Measurements from ENCODE around the gene NIP7. TPM values are rescaled to one million over a fixed set of nuclear protein-coding genes. Genes with fewer than 3 reads are reported as not detected.

NIP7 gene
- total and polyA plus RNA-seq, 2 experiments from 2014 or later, result 30.4 to 47.4 TPM

- TF ChIP-seq NANOG (IDR thresholded peaks at IDR 0.05; ENCODE audit: borderline replicate concordance), result no peak
- TF ChIP-seq CREB1 (CRISPR knock-in tag; IDR thresholded peaks at IDR 0.05; ENCODE audit: low read depth), result no peak
- TF ChIP-seq ZNF331 (CRISPR knock-in tag; IDR thresholded peaks at IDR 0.05; ENCODE audit: low read depth), result no peak
- TF ChIP-seq EZH2phosphoT487 (IDR thresholded peaks at IDR 0.05; ENCODE audit: unreplicated experiment), result no peak
- Histone ChIP-seq H4K20me1 (replicated peaks; ENCODE audit: insufficient read depth) (peaks cover 46% of the 10 kb centered on the region), H2AFZ (no peak overlapping the region), H3K4me3 (peak overlapping the region; percentile 90), H3K27ac (ENCODE audit: low read depth) (no peak overlapping the region), H3K36me3 (ENCODE audit: insufficient read depth) (peaks cover 11% of the 10 kb centered on the region), H3K79me2 (replicated peaks; ENCODE audit: insufficient read depth) (peaks cover 63% of the 10 kb centered on the region), H3K4me2 (peak overlapping the region; percentile 95; the same call in 1 of the 2 replicates), H3F3A (replicated peaks; ENCODE audit: low read depth) (peaks cover 38% of the 10 kb centered on the region), H3K27me3 (ENCODE audit: insufficient read depth) (no peaks in the 10 kb centered on the region), H3K9me2 (ENCODE audit: insufficient read depth) (no peaks in the 10 kb centered on the region), H3K4me1 (ENCODE audit: insufficient read depth) (peaks cover 21% of the 10 kb centered on the region)
- Mint-ChIP-seq H3K9me3 (0 out of 3 replicates have a peak, but pooled peaks cover 4% of the 10 kb centered on the region), H3K27ac (no peak overlapping the region), H3K27me3 (ENCODE audit: insufficient read depth, low read depth, poor library complexity) (peaks cover 21% of the 10 kb centered on the region), H3K4me3 (peak overlapping the region; percentile 90), H3K4me1 (peaks cover 18% of the 10 kb centered on the region), H3K36me3 (ENCODE audit: low read depth) (peaks cover 83% of the 10 kb centered on the region)
- ATAC-seq (no peak), DNase-seq (ENCODE audit: low spot score) (no peak)
These were observed 11.8 kb upstream of the NIP7 start for GRCh38 chr16:69327585-69328310.

DNA sequence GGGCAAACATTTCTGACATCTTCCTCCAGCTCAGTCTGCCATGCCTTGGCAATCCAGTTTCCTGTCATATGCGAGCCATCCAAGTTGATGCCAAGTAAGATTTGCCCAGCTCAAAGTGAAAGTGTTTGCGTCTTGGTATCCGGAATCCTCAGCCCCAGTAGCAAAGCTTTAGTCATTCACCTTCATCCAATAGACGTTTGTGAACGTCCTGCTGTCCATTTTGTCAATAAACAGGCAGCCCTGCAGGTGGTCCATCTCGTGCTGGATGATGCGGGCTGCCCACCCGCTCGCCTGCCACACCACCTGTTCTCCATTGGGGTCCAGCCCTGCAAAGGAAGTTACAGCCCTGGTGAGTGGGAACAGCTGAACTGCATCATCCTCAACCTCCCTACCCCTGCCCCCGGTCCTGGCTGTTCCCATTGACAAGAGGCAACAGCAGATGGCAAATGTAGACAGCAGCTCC lies 10.7 kb upstream of the NIP7 start:
- peak overlapping the region; percentile 90 for H3K4me3 Mint-ChIP-seq
- Histone ChIP-seq H3K4me1 (ENCODE audit: insufficient read depth) (peaks cover 21% of the 10 kb centered on the region), H2AFZ (no peak overlapping the region), H3F3A (replicated peaks; ENCODE audit: low read depth) (peaks cover 44% of the 10 kb centered on the region), H4K20me1 (replicated peaks; ENCODE audit: insufficient read depth) (peaks cover 51% of the 10 kb centered on the region), H3K4me3 (peak overlapping the region; percentile 90), H3K79me2 (replicated peaks; ENCODE audit: insufficient read depth) (peaks cover 72% of the 10 kb centered on the region), H3K4me2 (peak overlapping the region; percentile 95), H3K9me2 (ENCODE audit: insufficient read depth) (no peaks in the 10 kb centered on the region), H3K27me3 (ENCODE audit: insufficient read depth) (no peaks in the 10 kb centered on the region), H3K36me3 (ENCODE audit: insufficient read depth) (peaks cover 15% of the 10 kb centered on the region), H3K27ac (ENCODE audit: low read depth) (no peak overlapping the region)
- ATAC-seq, result no peak
- no peak for TF ChIP-seq JUNB (IDR thresholded peaks at IDR 0.05; ENCODE audit: unreplicated experiment)
- TF ChIP-seq CREB1 (CRISPR knock-in tag; IDR thresholded peaks at IDR 0.05; ENCODE audit: low read depth), result no peak
- no peak for TF ChIP-seq ZNF114 (CRISPR knock-in tag; IDR thresholded peaks at IDR 0.05)
- TF ChIP-seq, protein P1, sequence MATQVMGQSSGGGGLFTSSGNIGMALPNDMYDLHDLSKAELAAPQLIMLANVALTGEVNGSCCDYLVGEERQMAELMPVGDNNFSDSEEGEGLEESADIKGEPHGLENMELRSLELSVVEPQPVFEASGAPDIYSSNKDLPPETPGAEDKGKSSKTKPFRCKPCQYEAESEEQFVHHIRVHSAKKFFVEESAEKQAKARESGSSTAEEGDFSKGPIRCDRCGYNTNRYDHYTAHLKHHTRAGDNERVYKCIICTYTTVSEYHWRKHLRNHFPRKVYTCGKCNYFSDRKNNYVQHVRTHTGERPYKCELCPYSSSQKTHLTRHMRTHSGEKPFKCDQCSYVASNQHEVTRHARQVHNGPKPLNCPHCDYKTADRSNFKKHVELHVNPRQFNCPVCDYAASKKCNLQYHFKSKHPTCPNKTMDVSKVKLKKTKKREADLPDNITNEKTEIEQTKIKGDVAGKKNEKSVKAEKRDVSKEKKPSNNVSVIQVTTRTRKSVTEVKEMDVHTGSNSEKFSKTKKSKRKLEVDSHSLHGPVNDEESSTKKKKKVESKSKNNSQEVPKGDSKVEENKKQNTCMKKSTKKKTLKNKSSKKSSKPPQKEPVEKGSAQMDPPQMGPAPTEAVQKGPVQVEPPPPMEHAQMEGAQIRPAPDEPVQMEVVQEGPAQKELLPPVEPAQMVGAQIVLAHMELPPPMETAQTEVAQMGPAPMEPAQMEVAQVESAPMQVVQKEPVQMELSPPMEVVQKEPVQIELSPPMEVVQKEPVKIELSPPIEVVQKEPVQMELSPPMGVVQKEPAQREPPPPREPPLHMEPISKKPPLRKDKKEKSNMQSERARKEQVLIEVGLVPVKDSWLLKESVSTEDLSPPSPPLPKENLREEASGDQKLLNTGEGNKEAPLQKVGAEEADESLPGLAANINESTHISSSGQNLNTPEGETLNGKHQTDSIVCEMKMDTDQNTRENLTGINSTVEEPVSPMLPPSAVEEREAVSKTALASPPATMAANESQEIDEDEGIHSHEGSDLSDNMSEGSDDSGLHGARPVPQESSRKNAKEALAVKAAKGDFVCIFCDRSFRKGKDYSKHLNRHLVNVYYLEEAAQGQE (IDR thresholded peaks at IDR 0.05; ENCODE audit: unreplicated experiment), result no peak
- TF ChIP-seq, protein P2, sequence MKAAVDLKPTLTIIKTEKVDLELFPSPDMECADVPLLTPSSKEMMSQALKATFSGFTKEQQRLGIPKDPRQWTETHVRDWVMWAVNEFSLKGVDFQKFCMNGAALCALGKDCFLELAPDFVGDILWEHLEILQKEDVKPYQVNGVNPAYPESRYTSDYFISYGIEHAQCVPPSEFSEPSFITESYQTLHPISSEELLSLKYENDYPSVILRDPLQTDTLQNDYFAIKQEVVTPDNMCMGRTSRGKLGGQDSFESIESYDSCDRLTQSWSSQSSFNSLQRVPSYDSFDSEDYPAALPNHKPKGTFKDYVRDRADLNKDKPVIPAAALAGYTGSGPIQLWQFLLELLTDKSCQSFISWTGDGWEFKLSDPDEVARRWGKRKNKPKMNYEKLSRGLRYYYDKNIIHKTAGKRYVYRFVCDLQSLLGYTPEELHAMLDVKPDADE (IDR thresholded peaks at IDR 0.05), result no peak
- peaks cover 18% of the 10 kb centered on the region for H3K4me1 Mint-ChIP-seq
- H3K36me3 Mint-ChIP-seq (ENCODE audit: low read depth), result peaks cover 81% of the 10 kb centered on the region
- no peak for DNase-seq (ENCODE audit: low spot score)
- H3K27me3 Mint-ChIP-seq (ENCODE audit: insufficient read depth, low read depth, poor library complexity), result peaks cover 20% of the 10 kb centered on the region
- 0 out of 3 replicates have a peak, but pooled peaks cover 4% of the 10 kb centered on the region for H3K9me3 Mint-ChIP-seq
- H3K27ac Mint-ChIP-seq, result peak overlapping the region; percentile 90
